Measurements from ENCODE around the gene SYNE2.

SYNE2 gene

GRCh38 chr14:63923422-63923752 lies 70.6 kb downstream of the SYNE2 start:
- Histone ChIP-seq H3K27me3 (ENCODE audit: insufficient read depth, poor library complexity, severe bottlenecking) (no peaks in the 10 kb centered on the region), H3K27ac (replicated peaks) (no peak overlapping the region), H3K4me3 (replicated peaks; ENCODE audit: insufficient read depth, low read length) (no peak overlapping the region)
- no peak for DNase-seq (ENCODE audit: low read depth in 1 of 2, low spot score in 1 of 2)
- TF ChIP-seq GABPA (IDR thresholded peaks at IDR 0.05; ENCODE audit: low read depth) (no peak), SPI1 (IDR thresholded peaks at IDR 0.05; ENCODE audit: borderline replicate concordance, low read depth) (no peak), POLR2AphosphoS5 (IDR thresholded peaks at IDR 0.05; ENCODE audit: low read depth) (no peak), REST (IDR thresholded peaks at IDR 0.05; ENCODE audit: insufficient replicate concordance, low read depth) (no peak), CTCF (IDR thresholded peaks at IDR 0.05; ENCODE audit: insufficient read depth, low read length) (no peak)

GRCh38 chr14:63924375-63924774 lies 71.6 kb downstream of the SYNE2 start:
- H3K27me3 ChIP-seq (ENCODE audit: insufficient read depth, poor library complexity, severe bottlenecking) = no peaks in the 10 kb centered on the region
- DNase-seq (ENCODE audit: low read depth in 1 of 2, low spot score in 1 of 2) = no peak
- TF ChIP-seq POLR2AphosphoS5 (IDR thresholded peaks at IDR 0.05; ENCODE audit: low read depth) (no peak), REST (IDR thresholded peaks at IDR 0.05; ENCODE audit: insufficient replicate concordance, low read depth) (no peak), SPI1 (IDR thresholded peaks at IDR 0.05; ENCODE audit: borderline replicate concordance, low read depth) (no peak), GABPA (IDR thresholded peaks at IDR 0.05; ENCODE audit: low read depth) (no peak), CTCF (IDR thresholded peaks at IDR 0.05; ENCODE audit: insufficient read depth, low read length) (no peak)
- no peak overlapping the region for H3K27ac ChIP-seq (replicated peaks)
- no peak overlapping the region for H3K4me3 ChIP-seq (replicated peaks; ENCODE audit: insufficient read depth, low read length)

GRCh38 chr14:63926641-63927040 lies 73.8 kb downstream of the SYNE2 start:
- H3K27ac ChIP-seq (replicated peaks) = no peak overlapping the region
- no peak overlapping the region for H3K4me3 ChIP-seq (replicated peaks; ENCODE audit: insufficient read depth, low read length)
- no peak for TF ChIP-seq CTCF (IDR thresholded peaks at IDR 0.05; ENCODE audit: insufficient read depth, low read length)
- no peak for TF ChIP-seq REST (IDR thresholded peaks at IDR 0.05; ENCODE audit: insufficient replicate concordance, low read depth)
- TF ChIP-seq POLR2AphosphoS5 (IDR thresholded peaks at IDR 0.05; ENCODE audit: low read depth) = no peak
- no peak for TF ChIP-seq GABPA (IDR thresholded peaks at IDR 0.05; ENCODE audit: low read depth)
- no peak for TF ChIP-seq SPI1 (IDR thresholded peaks at IDR 0.05; ENCODE audit: borderline replicate concordance, low read depth)
- H3K27me3 ChIP-seq (ENCODE audit: insufficient read depth, poor library complexity, severe bottlenecking) = no peaks in the 10 kb centered on the region
- DNase-seq (ENCODE audit: low read depth in 1 of 2, low spot score in 1 of 2) = no peak

Data from HL-60 (cell line).